IMR-90 (cell line): Measurements from ENCODE around the gene CIAO2A. TPM values are rescaled to one million over a fixed set of nuclear protein-coding genes. Genes with fewer than 3 reads are reported as not detected.

Experiments
- ATAC-seq: fragments of 200-7000 bp; cut with Tn5 transposase; 2 replicates; pipeline ENCODE4 v1.9.1; 2020; ENCODE audit warnings: low read depth, mild to moderate bottlenecking, moderate library complexity
- BruUV-seq: library from RNA; stranded (reverse); fragments of 400-500 nt; replicated peaks from 2 replicates; lab custom pipeline; 2021; lab: Mats Ljungman, UMichigan
- CTCF ChIA-PET: fragments of 300-600 bp; formaldehyde crosslinking; extraction: SDS; loops from one replicate; lab custom pipeline; 2021; ENCODE audit warnings: antibody characterized with exemption; lab: Yijun Ruan, JAX
- POLR2A ChIA-PET: fragments of 300-600 bp; sonication (Branson Sonifier 250); formaldehyde crosslinking; loops from one replicate; lab custom pipeline; 2022; ENCODE audit warnings: antibody characterized with exemption; ENCODE audit not compliant: unreplicated experiment; lab: Charles Lee
- DNase-seq: peaks from one replicate; pipeline ENCODE4 v3.0.0; 2013
- H2AFZ ChIP-seq: replicated peaks from 2 replicates; pipeline ENCODE3; 2013; ENCODE audit warnings: low read length, mild to moderate bottlenecking; ENCODE audit not compliant: poor library complexity
- H2AK5ac ChIP-seq: 2 replicates; pipeline ENCODE4 v1.6.1; 2013; ENCODE audit warnings: low read depth, low read length, inconsistent platforms
- H2AK9ac ChIP-seq: replicated peaks from 2 replicates; pipeline ENCODE3; 2013; ENCODE audit warnings: mild to moderate bottlenecking, low read depth, low read length, moderate library complexity; ENCODE audit not compliant: poor library complexity
- H2BK120ac ChIP-seq: 2 replicates; pipeline ENCODE4 v1.6.1; 2013; ENCODE audit warnings: low read depth, low read length, inconsistent platforms
- H2BK15ac ChIP-seq: 3 replicates; pipeline ENCODE4 v1.6.1; 2013; ENCODE audit warnings: low read depth, low read length, inconsistent platforms
- H2BK20ac ChIP-seq: 2 replicates; pipeline ENCODE4 v1.6.1; 2013; ENCODE audit warnings: low read depth, mild to moderate bottlenecking, inconsistent platforms, low read length, moderate library complexity
- H2BK5ac ChIP-seq: 2 replicates; pipeline ENCODE4 v1.6.1; 2013; ENCODE audit warnings: mild to moderate bottlenecking, low read depth, low read length, inconsistent platforms; ENCODE audit not compliant: poor library complexity, severe bottlenecking
- H3K14ac ChIP-seq: replicated peaks from 2 replicates; pipeline ENCODE4 v1.6.1; 2013; ENCODE audit warnings: low read depth, low read length, inconsistent platforms
- H3K18ac ChIP-seq: 2 replicates; pipeline ENCODE4 v1.6.1; 2013; ENCODE audit warnings: low read depth, low read length, control low read depth
- H3K23ac ChIP-seq: 2 replicates; pipeline ENCODE4 v1.6.1; 2013; ENCODE audit warnings: low read depth, low read length, inconsistent platforms
- H3K27ac ChIP-seq: 2 replicates; pipeline ENCODE4 v1.5.1; 2013; ENCODE audit warnings: mild to moderate bottlenecking, control low read depth, low read length; ENCODE audit not compliant: insufficient read depth
- H3K27me3 ChIP-seq: 2 replicates; pipeline ENCODE4 v1.6.1; 2013; ENCODE audit warnings: low read length; ENCODE audit not compliant: control insufficient read depth, insufficient read depth
- H3K36me3 ChIP-seq: 2 replicates; pipeline ENCODE4 v1.6.1; 2013; ENCODE audit warnings: low read length, mixed read lengths; ENCODE audit not compliant: control insufficient read depth, insufficient read depth
- H3K4ac ChIP-seq: 2 replicates; pipeline ENCODE4 v1.6.1; 2013; ENCODE audit warnings: low read depth, low read length, inconsistent platforms
- H3K4me1 ChIP-seq: 2 replicates; pipeline ENCODE4 v1.6.1; 2013; ENCODE audit warnings: low read length, mixed read lengths; ENCODE audit not compliant: control insufficient read depth, insufficient read depth
- H3K4me2 ChIP-seq: 2 replicates; pipeline ENCODE4 v1.6.1; 2013; ENCODE audit warnings: low read depth, mild to moderate bottlenecking, control low read depth, low read length, moderate library complexity
- H3K4me3 ChIP-seq: 2 replicates; pipeline ENCODE4 v1.5.1; 2013; ENCODE audit warnings: low read depth, mild to moderate bottlenecking, control low read depth, low read length, moderate library complexity; ENCODE audit not compliant: insufficient read depth
- H3K56ac ChIP-seq: 2 replicates; pipeline ENCODE4 v1.6.1; 2013; ENCODE audit warnings: low read length, inconsistent platforms; ENCODE audit not compliant: insufficient read depth; ENCODE audit errors: extremely low read depth
- H3K79me1 ChIP-seq, 2 experiments: 2 replicates each; pipeline ENCODE4 v1.6.1; 2013; ENCODE audit warnings: low read length in 2 of 2, inconsistent platforms in 1 of 2, low read depth in 1 of 2
- H3K9ac ChIP-seq: 2 replicates; pipeline ENCODE4 v1.6.1; 2013; ENCODE audit warnings: low read depth, low read length, control low read depth
- H3K9me1 ChIP-seq: 2 replicates; pipeline ENCODE4 v1.6.1; 2013; ENCODE audit warnings: low read length, inconsistent platforms; ENCODE audit not compliant: insufficient read depth
- H3K9me3 ChIP-seq: 2 replicates; pipeline ENCODE4 v1.6.1; 2013; ENCODE audit warnings: low read length; ENCODE audit not compliant: control insufficient read depth, insufficient read depth
- H4K20me1 ChIP-seq: 2 replicates; pipeline ENCODE4 v1.6.1; 2013; ENCODE audit warnings: low read length, inconsistent platforms; ENCODE audit not compliant: insufficient read depth
- H4K5ac ChIP-seq: 2 replicates; pipeline ENCODE4 v1.6.1; 2013; ENCODE audit warnings: mild to moderate bottlenecking, low read depth, low read length, control low read depth
- H4K8ac ChIP-seq, 2 experiments: 2 replicates each; pipeline ENCODE4 v1.6.1; 2013; ENCODE audit warnings: low read depth in 2 of 2, low read length in 2 of 2, control low read depth in 1 of 2, inconsistent platforms in 1 of 2
- H4K91ac ChIP-seq: 2 replicates; pipeline ENCODE4 v1.6.1; 2013; ENCODE audit warnings: low read depth, low read length, inconsistent platforms; ENCODE audit not compliant: insufficient read depth
- BHLHE40 ChIP-seq: fragments of 150-350 bp; IDR thresholded peaks from 2 replicates; pipeline ENCODE4 v1.6.1; 2016; ENCODE audit warnings: mild to moderate bottlenecking, low read depth, low read length
- CEBPB ChIP-seq: IDR thresholded peaks from 2 replicates; pipeline ENCODE4 v1.6.1; 2012; ENCODE audit warnings: low read depth, low read length, improper control_type of control experiment
- CHD1 ChIP-seq: IDR thresholded peaks from 2 replicates; pipeline ENCODE4 v1.6.1; 2012; ENCODE audit warnings: low read depth, low read length, improper control_type of control experiment
- CTCF ChIP-seq: conservative IDR thresholded peaks from 2 replicates; pipeline ENCODE4 v1.5.1; 2012; ENCODE audit warnings: mild to moderate bottlenecking, low read depth, low read length, improper control_type of control experiment
- ELK1 ChIP-seq: fragments of 150-350 bp; IDR thresholded peaks from 2 replicates; pipeline ENCODE4 v1.6.1; 2016; ENCODE audit warnings: low read depth, mild to moderate bottlenecking, low read length, moderate library complexity, borderline replicate concordance
- FOS ChIP-seq: fragments of 150-350 bp; IDR thresholded peaks from 2 replicates; pipeline ENCODE4 v1.6.1; 2016; ENCODE audit warnings: low read depth, low read length
- MAFK ChIP-seq: IDR thresholded peaks from 2 replicates; pipeline ENCODE4 v1.6.1; 2012; ENCODE audit warnings: low read depth, low read length, improper control_type of control experiment
- MAZ ChIP-seq: IDR thresholded peaks from 2 replicates; pipeline ENCODE4 v1.6.1; 2012; ENCODE audit warnings: low read depth, mild to moderate bottlenecking, low read length, improper control_type of control experiment, moderate library complexity, borderline replicate concordance
- MXI1 ChIP-seq: IDR thresholded peaks from 2 replicates; pipeline ENCODE4 v1.6.1; 2012; ENCODE audit warnings: low read depth, mild to moderate bottlenecking, low read length, moderate library complexity, borderline replicate concordance
- NFE2L2 ChIP-seq: fragments of 150-350 bp; IDR thresholded peaks from 2 replicates; pipeline ENCODE4 v1.6.1; 2016; ENCODE audit warnings: low read depth, mild to moderate bottlenecking, low read length
- POLR2A ChIP-seq: IDR thresholded peaks from 2 replicates; pipeline ENCODE4 v1.6.1; 2012; ENCODE audit warnings: mild to moderate bottlenecking, low read depth, low read length
- RAD21 ChIP-seq: IDR thresholded peaks from 2 replicates; pipeline ENCODE4 v1.6.1; 2012; ENCODE audit warnings: low read length, improper control_type of control experiment
- RCOR1 ChIP-seq: IDR thresholded peaks from 2 replicates; pipeline ENCODE4 v1.6.1; 2012; ENCODE audit warnings: mild to moderate bottlenecking, low read length, improper control_type of control experiment; ENCODE audit not compliant: insufficient replicate concordance
- RFX5 ChIP-seq: IDR thresholded peaks from 2 replicates; pipeline ENCODE4 v1.8.0; 2012; ENCODE audit warnings: low read depth, mild to moderate bottlenecking, low read length, moderate library complexity
- SMC3 ChIP-seq: fragments of 150-350 bp; IDR thresholded peaks from 2 replicates; pipeline ENCODE4 v1.6.1; 2016; ENCODE audit warnings: low read depth, mild to moderate bottlenecking, antibody characterized with exemption, low read length, moderate library complexity
- USF2 ChIP-seq: fragments of 150-350 bp; IDR thresholded peaks from 2 replicates; pipeline ENCODE4 v1.6.1; 2017; ENCODE audit warnings: mild to moderate bottlenecking, antibody characterized with exemption, low read length, low read depth
- WGBS, 2 experiments: methylation state at CpG; one replicate each; pipeline versions ENCODE4 v1.1.5 to v1.1.7; 2013; ENCODE audit warnings: missing lambda C conversion rate in 2 of 2; ENCODE audit not compliant: insufficient read length in 1 of 2; ENCODE audit errors: extremely low coverage in 2 of 2; 5-methylcytosine and 5-hydroxymethylcytosine counted together
- dilution Hi-C: fragments of 300-500 bp; cut with HindIII; formaldehyde crosslinking; loops from one replicate; pipeline ENCODE4 v1.14.3; 2018; ENCODE audit warnings: low sequenced_read_pairs; ENCODE audit not compliant: unreplicated experiment
- in situ Hi-C: fragments of 300-500 bp; cut with MboI; formaldehyde crosslinking; loops from 3 replicates; pipeline ENCODE4 v1.14.3; 2019; ENCODE audit warnings: low sequenced_read_pairs, inconsistent platforms, mixed read lengths
- intact Hi-C: fragments of 100-400 bp; cut with micrococcal nuclease; formaldehyde crosslinking; loops from 2 replicates; pipeline ENCODE4 v1.10.0; 2022
- polyA plus RNA-seq, 3 experiments: library from polyadenylated mRNA; depleted of rRNA; stranded (reverse); fragments of >200 nt; gene quantifications; 2 replicates each; pipeline ENCODE4 v1.2.3, GENCODE V29; 2012; ENCODE audit warnings: low replicate concordance in 1 of 3
- total RNA-seq: library from RNA; depleted of rRNA; stranded (reverse); fragments of >200 nt; gene quantifications from 2 replicates; pipeline ENCODE4 v1.2.3, GENCODE V29; 2012

CIAO2A gene
- total and polyA plus RNA-seq, 2 of the 4 experiments (the other 2 are of a cell fraction), result 36.7 to 38.3 TPM

- Histone ChIP-seq H3K56ac (no peak overlapping the region), H4K8ac (no peak overlapping the region), H4K5ac (no peak overlapping the region), H2BK20ac (no peak overlapping the region), H3K79me1 (no peaks in the 10 kb centered on the region), H2AK9ac (no peak overlapping the region), H3K27me3 (peaks cover 18% of the 10 kb centered on the region), H3K4me3 (no peak overlapping the region), H2BK120ac (no peak overlapping the region), H3K4me1 (peaks cover 3% of the 10 kb centered on the region; the same call in 1 of the 2 replicates), H3K4ac (no peak overlapping the region), H4K91ac (no peak overlapping the region), H3K9me1 (no peaks in the 10 kb centered on the region), H4K20me1 (no peaks in the 10 kb centered on the region), H3K9me3 (peaks cover 6% of the 10 kb centered on the region; the same call in 1 of the 2 replicates), H2AK5ac (no peak overlapping the region), H3K23ac (no peak overlapping the region), H3K18ac (no peak overlapping the region), H2AFZ (no peak overlapping the region), H3K27ac (no peak overlapping the region), H2BK15ac (no peak overlapping the region), H3K36me3 (no peaks in the 10 kb centered on the region), H3K9ac (no peak overlapping the region), H2BK5ac (no peak overlapping the region), H3K4me2 (no peak overlapping the region), H3K14ac (no peak overlapping the region)
- TF ChIP-seq FOS, result no peak
- TF ChIP-seq CHD1, result no peak
- TF ChIP-seq SMC3, result no peak
- no peak for TF ChIP-seq ELK1
- TF ChIP-seq POLR2A, result no peak
- no peak for TF ChIP-seq MAZ
- no peak for TF ChIP-seq MAFK
- no peak for TF ChIP-seq RCOR1
- TF ChIP-seq CTCF, result no peak
- TF ChIP-seq USF2, result no peak
- TF ChIP-seq CEBPB, result no peak
- TF ChIP-seq RAD21, result no peak
- TF ChIP-seq NFE2L2, result no peak
- no peak for TF ChIP-seq BHLHE40
- no peak for TF ChIP-seq RFX5
- no peak for TF ChIP-seq MXI1
- ATAC-seq (no peak), DNase-seq (no peak)
- WGBS, 2 experiments, result no CpG with 5 or more reads among the region's 6 CpGs
- dilution Hi-C loops (no loop called here), intact Hi-C loops (no loop called here), in situ Hi-C loops (no loop called here)
- POLR2A ChIA-PET, result no interaction called here
- CTCF ChIA-PET, result no interaction called here
- BruUV-seq, result no TSS peak
Measured at GRCh38 chr15:64022571-64022970, 71.1 kb downstream of the CIAO2A start.
